PC-3 (cell line): ENCODE data around the gene KCNH6. TPM values are rescaled to one million over a fixed set of nuclear protein-coding genes. Genes with fewer than 3 reads are reported as not detected.

Experiments
- ATAC-seq: fragments of 200-7000 bp; cut with Tn5 transposase; 2 replicates; pipeline ENCODE4 v1.9.1; 2020; ENCODE audit warnings: mild to moderate bottlenecking, moderate library complexity
- BruUV-seq: library from RNA; stranded (reverse); fragments of 400-500 nt; replicated peaks from 2 replicates; lab custom pipeline; 2021; lab: Mats Ljungman, UMichigan
- CTCF ChIA-PET: fragments of 300-600 bp; sonication (Branson Sonifier 250); formaldehyde crosslinking; loops from one replicate; lab custom pipeline; 2022; ENCODE audit warnings: antibody characterized with exemption; lab: Charles Lee
- POLR2A ChIA-PET: fragments of 300-600 bp; sonication (Branson Sonifier 250); formaldehyde crosslinking; loops from one replicate; lab custom pipeline; 2022; ENCODE audit warnings: antibody characterized with exemption; ENCODE audit not compliant: unreplicated experiment; lab: Charles Lee
- DNase-seq: peaks from one replicate; pipeline ENCODE4 v3.0.0-alpha.2; 2015
- H2AFZ ChIP-seq: fragments of 300-600 bp; sonication (generic); 2 replicates; pipeline ENCODE4 v1.6.0; 2016; ENCODE audit warnings: antibody characterized with exemption, low read length
- H3F3A ChIP-seq: fragments of 300-600 bp; sonication (generic); one replicate; pipeline ENCODE4 v1.6.0; 2017; ENCODE audit warnings: antibody characterized with exemption, low read length, control low read depth, mild to moderate bottlenecking; ENCODE audit not compliant: unreplicated experiment
- H3K27ac ChIP-seq: fragments of 300-600 bp; sonication (generic); 2 replicates; pipeline ENCODE4 v1.5.1; 2016; ENCODE audit warnings: mild to moderate bottlenecking, low read length
- H3K27me3 ChIP-seq: fragments of 300-600 bp; sonication (generic); 2 replicates; pipeline ENCODE4 v1.6.1; 2016; ENCODE audit warnings: low read length, mixed read lengths
- H3K36me3 ChIP-seq: fragments of 300-600 bp; sonication (generic); 2 replicates; pipeline ENCODE4 v1.6.1; 2016; ENCODE audit warnings: low read depth, mixed run types, low read length, mixed read lengths
- H3K4me1 ChIP-seq: fragments of 300-600 bp; sonication (generic); 2 replicates; pipeline ENCODE4 v1.5.1; 2016; ENCODE audit warnings: low read length; ENCODE audit not compliant: insufficient read depth
- H3K4me2 ChIP-seq: fragments of 300-600 bp; sonication (generic); 2 replicates; pipeline ENCODE4 v1.6.0; 2016; ENCODE audit warnings: low read length
- H3K4me3 ChIP-seq: fragments of 300-600 bp; sonication (generic); 2 replicates; pipeline ENCODE4 v1.5.1; 2016; ENCODE audit warnings: mild to moderate bottlenecking, low read length, mixed read lengths
- H3K79me2 ChIP-seq: fragments of 300-600 bp; sonication (generic); 2 replicates; pipeline ENCODE4 v1.6.1; 2017; ENCODE audit warnings: low read length, mixed read lengths
- H3K9ac ChIP-seq: fragments of 300-600 bp; sonication (generic); 2 replicates; pipeline ENCODE4 v1.6.0; 2016; ENCODE audit warnings: mild to moderate bottlenecking, low read length
- H3K9me2 ChIP-seq: fragments of 300-600 bp; sonication (generic); replicated peaks from 2 replicates; pipeline ENCODE4 v1.6.1; 2016; ENCODE audit warnings: mixed run types, low read length, mixed read lengths
- H3K9me3 ChIP-seq: fragments of 300-600 bp; sonication (generic); 2 replicates; pipeline ENCODE4 v1.6.1; 2016; ENCODE audit warnings: low read length, mixed read lengths
- H4K20me1 ChIP-seq: fragments of 300-600 bp; sonication (generic); 2 replicates; pipeline ENCODE4 v1.6.1; 2016; ENCODE audit warnings: low read length, mixed read lengths
- CTCF ChIP-seq: fragments of 300-600 bp; sonication (generic); conservative IDR thresholded peaks from 2 replicates; pipeline ENCODE4 v1.5.1; 2017; ENCODE audit warnings: antibody characterized with exemption, low read depth, mild to moderate bottlenecking, low read length
- EZH2 ChIP-seq: fragments of 300-600 bp; sonication (generic); IDR thresholded peaks from one replicate; pipeline ENCODE4 v1.6.1; 2017; ENCODE audit warnings: antibody characterized with exemption, mild to moderate bottlenecking, low read length; ENCODE audit not compliant: unreplicated experiment
- EZH2phosphoT487 ChIP-seq: fragments of 300-600 bp; sonication (generic); IDR thresholded peaks from 2 replicates; pipeline ENCODE4 v1.6.1; 2018; ENCODE audit warnings: mild to moderate bottlenecking, antibody characterized with exemption, low read length, borderline replicate concordance
- intact Hi-C: fragments of 100-400 bp; cut with micrococcal nuclease; formaldehyde crosslinking; loops from 2 replicates; pipeline ENCODE4 v1.9.0; 2023
- total RNA-seq: library from RNA; depleted of rRNA; stranded (reverse); fragments of >200 nt; gene quantifications from 2 replicates; pipeline ENCODE4 v1.2.3, GENCODE V29; 2014

KCNH6 gene
- total RNA-seq, 1 experiment from 2014 or later: not detected

DNA sequence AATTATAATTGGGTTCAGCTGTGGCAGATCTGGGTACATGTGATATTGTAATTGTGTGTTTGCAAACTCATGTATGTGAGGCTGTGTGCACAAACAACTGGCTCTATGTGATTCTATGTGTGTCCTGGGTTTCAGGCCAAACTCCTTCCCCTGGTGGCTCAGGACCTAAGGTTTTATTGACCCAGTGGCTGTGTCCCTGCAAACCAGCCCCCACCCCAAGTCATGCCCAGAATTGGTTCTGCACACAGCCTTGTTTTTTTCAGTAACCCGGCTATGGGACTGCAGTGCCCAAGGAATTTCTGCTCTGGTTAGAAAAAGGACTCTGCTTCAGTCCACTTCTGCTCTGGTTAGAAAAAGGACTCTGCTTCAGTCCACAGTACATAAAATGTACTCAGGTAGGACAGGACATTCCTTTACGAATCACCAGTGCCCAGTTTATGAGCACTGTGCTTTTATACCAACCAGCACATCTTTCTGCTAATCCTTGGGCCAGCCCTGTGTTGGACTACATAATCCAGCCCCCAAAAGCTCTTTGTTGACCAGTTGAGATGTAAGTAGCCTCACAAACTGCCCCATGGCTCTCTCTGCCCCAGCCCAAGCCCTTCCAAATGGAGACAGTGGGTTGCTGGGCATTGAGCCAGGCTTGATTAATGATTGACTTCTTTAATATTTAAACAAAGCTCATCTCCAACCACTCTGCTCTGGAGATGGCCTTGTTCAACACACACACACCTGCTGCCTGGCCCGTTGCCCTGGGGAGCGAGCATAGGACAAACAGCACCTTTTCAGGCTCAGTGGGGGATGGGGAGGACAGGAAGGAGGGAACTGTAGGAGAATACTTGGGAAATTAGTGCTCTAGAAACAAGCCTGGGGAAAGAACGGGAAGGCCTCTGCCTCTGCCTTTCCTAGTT lies 2.9 kb upstream of the KCNH6 start:
- Histone ChIP-seq H3K4me2 (no peak overlapping the region), H4K20me1 (no peaks in the 10 kb centered on the region), H3K27me3 (no peaks in the 10 kb centered on the region), H3K4me3 (no peak overlapping the region), H3K9me2 (no peaks in the 10 kb centered on the region), H3F3A (no peaks in the 10 kb centered on the region), H3K9me3 (no peaks in the 10 kb centered on the region), H3K4me1 (peaks cover 14% of the 10 kb centered on the region), H3K79me2 (no peaks in the 10 kb centered on the region), H2AFZ (no peak overlapping the region), H3K9ac (no peak overlapping the region), H3K36me3 (no peaks in the 10 kb centered on the region), H3K27ac (no peak overlapping the region)
- no TSS peak for BruUV-seq
- intact Hi-C loops: no loop called here
- ChIA-PET CTCF (no interaction called here), POLR2A (no interaction called here)
- ATAC-seq: no peak
- DNase-seq: peak; percentile 31
- TF ChIP-seq CTCF: no peak
- TF ChIP-seq EZH2: no peak
- TF ChIP-seq EZH2phosphoT487: no peak

GRCh38 chr17:63524051-63524450 lies 893 bp downstream of the KCNH6 start:
- Histone ChIP-seq H3K9me2 (no peaks in the 10 kb centered on the region), H3K4me3 (no peak overlapping the region), H3K4me1 (no peaks in the 10 kb centered on the region), H3K36me3 (no peaks in the 10 kb centered on the region), H4K20me1 (no peaks in the 10 kb centered on the region), H3K79me2 (no peaks in the 10 kb centered on the region), H3K9me3 (no peaks in the 10 kb centered on the region), H3K9ac (no peak overlapping the region), H3F3A (no peaks in the 10 kb centered on the region), H3K27ac (no peak overlapping the region), H2AFZ (no peak overlapping the region), H3K27me3 (no peaks in the 10 kb centered on the region), H3K4me2 (no peak overlapping the region)
- ATAC-seq (no peak), DNase-seq (no peak)
- ChIA-PET POLR2A (no interaction called here), CTCF (no interaction called here)
- intact Hi-C loops: no loop called here
- TF ChIP-seq CTCF: no peak
- no peak for TF ChIP-seq EZH2phosphoT487
- TF ChIP-seq EZH2: no peak
- no TSS peak for BruUV-seq
